Tibial artery (tissue), 4 donors: ENCODE results near the gene ACTN1.

Source experiments
- DNase-seq, 2 donors: peaks; one replicate each; pipeline ENCODE4 v3.0.0-alpha.2; 2019
- H3K27ac ChIP-seq, 2 donors: fragments of 200-600 bp; sonication (generic) in 1 of 2; 1 replicate in 1 of 2; 2 replicates in 1 of 2; pipeline ENCODE4 v1.5.1; 2018 to 2019; ENCODE audit warnings: mild to moderate bottlenecking in 1 of 2
- H3K27me3 ChIP-seq, 2 donors: fragments of 200-600 bp; sonication (generic) in 1 of 2; one replicate each; pipeline versions ENCODE4 v1.5.1 to v1.6.0; 2016 to 2019
- H3K36me3 ChIP-seq, 3 donors: fragments of 200-600 bp; sonication (generic) in 2 of 3; one replicate each; pipeline ENCODE4 v1.5.1; 2016 to 2019; ENCODE audit warnings: mild to moderate bottlenecking in 2 of 3
- H3K4me1 ChIP-seq, 4 donors: fragments of 200-600 bp; sonication (generic) in 2 of 4; 1 replicate in 3 of 4; 2 replicates in 1 of 4; pipeline ENCODE4 v1.5.1; 2016 to 2019
- H3K4me3 ChIP-seq, 2 donors: fragments of 200-600 bp; sonication (generic) in 1 of 2; 1 replicate in 1 of 2; 2 replicates in 1 of 2; pipeline ENCODE4 v1.5.1; 2018 to 2019; ENCODE audit warnings: mild to moderate bottlenecking in 2 of 2
- H3K9me3 ChIP-seq, 3 donors: fragments of 200-600 bp; sonication (generic) in 1 of 3; one replicate each; pipeline ENCODE4 v1.5.1; 2016 to 2019
- intact Hi-C: fragments of 100-400 bp; cut with DNase I; formaldehyde crosslinking; loops from one replicate; pipeline ENCODE4 v1.15.0; 2023; ENCODE audit warnings: low total_unique reads
- TF ChIP-seq, protein P1 (sequence below), 2 experiments: fragments of 200-600 bp in 1 of 2; fragments of 450-650 bp in 1 of 2; IDR thresholded peaks; one replicate each; pipeline ENCODE4 v1.5.1; 2017 to 2019; ENCODE audit warnings: antibody characterized with exemption in 2 of 2, mild to moderate bottlenecking in 1 of 2, moderate library complexity in 1 of 2

The ACTN1 gene

DNA sequence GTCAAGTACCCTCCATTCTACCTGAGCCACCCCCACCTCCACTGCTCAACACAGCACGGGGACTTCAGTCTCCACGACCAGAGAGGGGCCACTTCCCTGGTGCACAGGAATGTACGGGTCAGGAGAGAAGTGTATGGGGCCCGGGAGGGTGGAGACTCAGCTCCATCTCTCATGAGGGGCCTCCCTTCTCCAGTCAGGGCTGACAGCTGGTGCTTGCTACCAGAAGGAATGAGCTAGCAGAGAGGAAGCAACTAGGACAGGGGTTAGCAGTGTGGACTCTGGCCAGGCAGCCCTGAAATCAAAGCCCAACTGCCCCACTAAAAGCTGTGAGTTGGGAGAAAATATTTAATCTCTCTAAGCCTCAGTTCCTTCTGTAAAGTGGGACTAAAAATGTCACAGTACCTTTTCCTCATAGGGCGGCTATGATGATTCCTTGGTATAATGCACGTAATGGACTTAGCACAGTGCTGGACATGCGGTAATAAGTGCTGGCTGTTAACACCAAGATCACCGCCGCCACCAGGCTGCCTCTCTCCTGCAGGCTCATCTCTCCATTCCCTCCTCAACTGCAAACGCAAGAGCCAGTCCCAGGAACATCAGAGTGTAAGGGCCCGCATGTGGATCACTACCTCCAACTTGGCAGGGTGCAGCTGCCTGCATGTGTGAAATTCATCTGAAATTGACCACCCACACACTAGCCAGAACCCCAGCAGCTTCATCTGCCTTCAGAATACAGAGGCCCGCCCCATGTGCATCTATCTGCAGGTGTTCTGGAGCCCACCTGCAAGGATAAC lies 14.6 kb downstream of the ACTN1 start:
- peak in 1 of 2 donors; percentile 37 for DNase-seq
- intact Hi-C loops = no loop called here
- H3K4me1 ChIP-seq = peaks cover 4 to 100% (median 85%) of the 10 kb centered on the region in 4 donors
- TF ChIP-seq, protein P1, sequence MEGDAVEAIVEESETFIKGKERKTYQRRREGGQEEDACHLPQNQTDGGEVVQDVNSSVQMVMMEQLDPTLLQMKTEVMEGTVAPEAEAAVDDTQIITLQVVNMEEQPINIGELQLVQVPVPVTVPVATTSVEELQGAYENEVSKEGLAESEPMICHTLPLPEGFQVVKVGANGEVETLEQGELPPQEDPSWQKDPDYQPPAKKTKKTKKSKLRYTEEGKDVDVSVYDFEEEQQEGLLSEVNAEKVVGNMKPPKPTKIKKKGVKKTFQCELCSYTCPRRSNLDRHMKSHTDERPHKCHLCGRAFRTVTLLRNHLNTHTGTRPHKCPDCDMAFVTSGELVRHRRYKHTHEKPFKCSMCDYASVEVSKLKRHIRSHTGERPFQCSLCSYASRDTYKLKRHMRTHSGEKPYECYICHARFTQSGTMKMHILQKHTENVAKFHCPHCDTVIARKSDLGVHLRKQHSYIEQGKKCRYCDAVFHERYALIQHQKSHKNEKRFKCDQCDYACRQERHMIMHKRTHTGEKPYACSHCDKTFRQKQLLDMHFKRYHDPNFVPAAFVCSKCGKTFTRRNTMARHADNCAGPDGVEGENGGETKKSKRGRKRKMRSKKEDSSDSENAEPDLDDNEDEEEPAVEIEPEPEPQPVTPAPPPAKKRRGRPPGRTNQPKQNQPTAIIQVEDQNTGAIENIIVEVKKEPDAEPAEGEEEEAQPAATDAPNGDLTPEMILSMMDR (IDR thresholded peaks at IDR 0.05) = no peak
- H3K36me3 ChIP-seq = no peaks in the 10 kb centered on the region
- H3K9me3 ChIP-seq = no peaks in the 10 kb centered on the region
- peak overlapping the region in 1 of 2 donors; percentile 19 for H3K4me3 ChIP-seq
- peak overlapping the region; percentile 97 to 100 for H3K27ac ChIP-seq
- no peaks in the 10 kb centered on the region for H3K27me3 ChIP-seq

DNA sequence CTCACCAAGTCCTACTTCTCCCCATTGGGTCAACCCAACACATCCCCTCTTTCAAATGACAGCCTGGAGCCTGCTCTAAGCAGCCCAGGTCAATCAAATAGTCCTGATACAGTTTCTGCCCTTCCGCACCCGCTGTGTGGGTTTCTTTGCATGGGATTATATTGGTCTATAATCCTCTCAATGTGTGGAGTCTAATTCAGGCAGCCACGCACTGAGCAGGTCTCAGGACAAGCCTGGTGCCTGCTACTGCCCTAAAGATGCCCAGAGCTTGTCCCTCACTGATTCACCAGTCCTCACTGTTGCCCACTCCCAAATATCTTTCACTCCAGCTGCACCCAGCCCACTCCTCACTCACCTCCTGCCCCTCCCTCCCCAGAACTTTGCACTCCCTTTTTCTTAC lies 16.4 kb downstream of the ACTN1 start:
- no peak for DNase-seq
- peak overlapping the region; percentile 97 to 100 for H3K27ac ChIP-seq
- H3K4me1 ChIP-seq = peaks cover 4 to 100% (median 84%) of the 10 kb centered on the region in 4 donors

DNA sequence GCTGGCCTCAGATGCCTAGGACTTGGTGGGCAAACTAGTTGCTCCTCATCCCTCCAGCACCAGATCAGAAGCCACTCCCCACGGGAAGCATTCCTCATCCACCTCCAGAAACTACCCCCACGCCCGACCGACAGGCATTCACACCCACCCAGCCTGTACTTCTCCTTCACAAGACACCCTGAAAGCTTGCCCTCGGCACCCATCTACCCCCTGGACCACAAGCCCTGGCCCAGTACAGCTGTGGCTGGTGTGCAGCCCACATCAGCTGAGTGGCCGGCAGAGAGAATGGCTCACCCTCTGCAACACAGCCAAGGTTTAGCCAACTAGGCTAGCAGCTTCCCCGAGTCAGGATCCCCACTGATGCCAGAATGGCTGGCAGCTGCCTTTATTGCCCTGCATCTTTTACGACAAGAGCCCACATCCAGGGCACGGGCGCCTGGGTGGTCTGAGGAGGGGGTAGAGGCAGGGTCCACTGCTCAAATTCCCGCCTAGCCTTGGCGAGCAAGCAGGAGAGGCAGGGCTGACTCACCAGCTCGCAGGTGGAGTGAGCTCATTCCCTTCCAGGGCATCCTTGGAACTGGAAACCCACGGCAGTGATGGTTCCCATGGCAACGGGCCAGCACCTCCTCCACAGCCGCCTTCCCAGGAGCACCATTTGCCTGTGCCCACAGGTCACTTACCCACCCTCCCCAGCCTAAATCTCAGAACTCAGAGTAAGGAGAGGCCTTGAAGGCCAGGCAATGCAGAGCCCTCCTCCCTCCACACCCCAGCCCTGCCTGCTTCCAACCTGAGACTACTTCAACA lies 17.1 kb downstream of the ACTN1 start:
- peak overlapping the region; percentile 97 to 100 for H3K27ac ChIP-seq
- no peaks in the 10 kb centered on the region for H3K27me3 ChIP-seq
- intact Hi-C loops = no loop called here
- H3K4me3 ChIP-seq = peak overlapping the region in 1 of 2 donors; percentile 20
- H3K4me1 ChIP-seq = peaks cover 4 to 100% (median 84%) of the 10 kb centered on the region in 4 donors
- no peaks in the 10 kb centered on the region for H3K9me3 ChIP-seq
- peak in 1 of 2 donors; percentile 84 for DNase-seq
- peaks cover 3 to 6% (median 5%) of the 10 kb centered on the region in 3 donors for H3K36me3 ChIP-seq
- TF ChIP-seq, protein P1 (IDR thresholded peaks at IDR 0.05) = no peak

More for the DNA sequence above, 16.4 kb downstream of the ACTN1 start:
- TF ChIP-seq, protein P1 (IDR thresholded peaks at IDR 0.05) = no peak
- no peaks in the 10 kb centered on the region for H3K27me3 ChIP-seq
- intact Hi-C loops = no loop called here
- H3K4me3 ChIP-seq = no peak overlapping the region
- no peaks in the 10 kb centered on the region for H3K9me3 ChIP-seq
- H3K36me3 ChIP-seq = peaks cover 0 to under 1% (median under 1%) of the 10 kb centered on the region in 3 donors

DNA sequence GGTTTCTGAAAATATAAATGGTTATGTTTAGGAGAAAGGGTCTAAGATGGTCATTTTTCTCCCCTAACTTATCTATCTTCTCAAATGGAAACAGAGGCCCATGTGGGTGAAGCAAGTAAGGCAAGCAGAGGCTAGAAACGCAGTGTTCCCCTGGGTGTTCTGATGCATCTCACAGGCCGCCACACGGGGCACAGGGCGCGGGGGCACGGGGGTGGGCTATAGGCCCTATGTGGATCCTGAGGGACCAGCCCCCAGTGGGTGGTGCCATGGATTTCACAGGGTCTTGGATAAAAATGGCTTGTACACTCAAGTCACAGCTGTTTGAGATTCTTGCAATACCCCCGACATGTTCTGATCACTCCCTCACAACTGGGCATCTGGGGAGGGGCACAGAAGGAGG lies 17.7 kb downstream of the ACTN1 start:
- peak overlapping the region; percentile 97 to 100 for H3K27ac ChIP-seq
- TF ChIP-seq, protein P1 (IDR thresholded peaks at IDR 0.05) = no peak

DNA sequence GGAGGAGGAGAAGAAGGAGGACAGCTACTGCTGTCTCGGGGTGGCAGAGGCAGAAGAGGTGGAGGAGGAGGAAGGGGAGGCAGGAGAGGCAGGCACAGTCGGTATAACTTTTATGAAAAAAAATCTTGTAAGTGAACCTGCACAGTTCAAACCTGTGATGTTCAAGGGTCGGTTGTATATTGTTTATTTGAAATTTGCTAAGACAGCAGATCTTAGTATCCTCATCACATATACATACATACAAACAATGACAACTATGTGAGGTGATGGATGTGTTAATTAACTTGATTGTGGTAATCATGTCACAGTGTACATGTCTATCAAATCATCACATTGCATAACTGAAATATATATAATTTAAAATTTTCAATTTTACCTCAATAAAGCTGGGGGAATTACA lies 19.0 kb downstream of the ACTN1 start:
- no peaks in the 10 kb centered on the region for H3K9me3 ChIP-seq
- DNase-seq = no peak
- H3K27ac ChIP-seq = peak overlapping the region; percentile 97 to 100
- H3K27me3 ChIP-seq = no peaks in the 10 kb centered on the region
- intact Hi-C loops = no loop called here
- peaks cover 4 to 100% (median 85%) of the 10 kb centered on the region in 4 donors for H3K4me1 ChIP-seq
- no peak overlapping the region for H3K4me3 ChIP-seq
- H3K36me3 ChIP-seq = peaks cover 4 to 6% (median 5%) of the 10 kb centered on the region in 3 donors
- TF ChIP-seq, protein P1 (IDR thresholded peaks at IDR 0.05) = no peak

More for the DNA sequence above, 17.7 kb downstream of the ACTN1 start:
- Histone ChIP-seq H3K9me3 (no peaks in the 10 kb centered on the region), H3K4me3 (peak overlapping the region in 1 of 2 donors; percentile 20), H3K4me1 (peaks cover 4 to 100% (median 84%) of the 10 kb centered on the region in 4 donors), H3K36me3 (peaks cover 4 to 6% (median 5%) of the 10 kb centered on the region in 3 donors), H3K27me3 (no peaks in the 10 kb centered on the region)
- DNase-seq = no peak
- intact Hi-C loops = no loop called here
